Adipose tissue (tissue), 3 donors: ENCODE results near the gene ZC3H12C. TPM values are rescaled to one million over a fixed set of nuclear protein-coding genes. Genes with fewer than 3 reads are reported as not detected.
"Not testable (repeated sequence)": the region's sequence is repeated elsewhere in the genome, so short reads cannot be mapped to it uniquely, and the experiment has no call there.

ENCODE experiments used
- H3K27ac ChIP-seq: one replicate; pipeline ENCODE4 v1.5.1; 2013; ENCODE audit warnings: low read depth, low read length
- WGBS, 3 donors: extraction: QIAGEN DNeasy Blood & Tissue Kit; methylation state at CpG; one replicate each; pipeline ENCODE4 v1.1.7; 2013; 5-methylcytosine and 5-hydroxymethylcytosine counted together
- polyA plus RNA-seq, 3 donors: library from polyadenylated mRNA; stranded (reverse); fragments of 200-250 nt; gene quantifications; one replicate each; pipeline ENCODE4 v1.2.3, GENCODE V29; 2013
- donor health status: healthy with polysubstance abuse.
- donor health status: Bipolar disorder and iron deficiency.
- donor health status: healthy.

ZC3H12C gene
- polyA plus RNA-seq, 3 donors: 1.1 to 3.1 (median 2.2) TPM

DNA sequence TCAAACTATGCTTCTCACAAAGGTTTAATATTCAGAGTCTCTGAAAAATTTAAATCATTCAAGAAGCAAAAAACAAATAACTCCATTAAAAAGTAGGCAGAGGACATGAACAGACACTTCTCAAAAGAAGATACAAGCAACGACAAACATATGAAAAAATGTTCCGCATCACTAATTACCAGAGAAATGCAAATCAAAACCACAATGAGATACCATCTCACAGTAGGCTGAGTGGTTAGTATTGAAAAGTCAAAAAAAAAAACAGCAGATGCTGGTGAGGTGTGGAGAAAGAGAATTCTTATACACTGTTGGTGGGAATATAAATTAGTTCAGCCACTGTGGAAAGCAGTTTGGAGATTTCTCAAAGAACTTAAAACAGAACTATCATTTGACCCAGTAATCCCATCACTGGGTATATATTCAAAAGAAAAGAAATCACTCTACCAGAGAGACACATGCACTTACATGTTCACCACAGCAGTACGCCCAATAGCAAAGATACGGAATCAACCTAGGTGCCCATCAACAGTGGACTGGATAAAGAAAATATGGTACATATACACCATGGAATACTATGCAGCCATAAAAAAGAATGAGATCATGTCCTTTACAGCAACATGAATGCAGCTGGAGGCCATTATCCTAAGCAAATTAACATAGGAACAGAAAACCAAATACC, 99.6 kb downstream of the ZC3H12C start:
- H3K27ac ChIP-seq: not testable (repeated sequence)
- 80 to 93% (median 91%) methylated on average over 4 of the region's 4 CpGs for WGBS, 3 donors

- H3K27ac ChIP-seq: not testable (repeated sequence)
- 56 to 89% (median 62%) methylated on average over 10 of the region's 10 CpGs for WGBS, 3 donors
Observed at GRCh38 chr11:110194211-110194766, 101.1 kb downstream of the ZC3H12C start.

DNA sequence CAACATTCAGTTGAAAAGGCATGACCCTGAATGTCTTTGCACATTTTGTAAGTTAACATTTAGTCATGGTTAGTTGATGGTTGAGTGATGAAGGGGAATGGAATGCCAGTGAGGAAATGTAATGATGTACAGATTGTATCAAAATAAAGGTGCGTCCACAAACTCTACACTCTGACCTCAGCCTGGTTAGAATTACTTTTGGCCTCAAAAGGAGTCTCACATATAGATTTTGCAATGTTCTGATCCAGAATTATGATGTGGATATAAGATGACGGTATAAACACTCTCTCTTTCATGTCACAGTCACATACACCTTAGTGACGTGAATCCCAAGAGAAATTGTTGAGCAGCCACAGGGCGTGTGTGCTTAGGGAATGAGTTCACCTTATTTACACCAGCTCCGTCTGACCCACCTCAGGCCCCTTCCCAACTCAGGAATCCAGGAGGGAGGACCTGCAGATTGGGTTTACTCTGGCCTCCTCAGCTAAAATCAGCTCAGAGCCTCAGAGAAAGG, 103.1 kb downstream of the ZC3H12C start:
- WGBS, 3 donors: 91 to 93% (median 93%) methylated on average over 5 of the region's 5 CpGs
- H3K27ac ChIP-seq: no peak overlapping the region

DNA sequence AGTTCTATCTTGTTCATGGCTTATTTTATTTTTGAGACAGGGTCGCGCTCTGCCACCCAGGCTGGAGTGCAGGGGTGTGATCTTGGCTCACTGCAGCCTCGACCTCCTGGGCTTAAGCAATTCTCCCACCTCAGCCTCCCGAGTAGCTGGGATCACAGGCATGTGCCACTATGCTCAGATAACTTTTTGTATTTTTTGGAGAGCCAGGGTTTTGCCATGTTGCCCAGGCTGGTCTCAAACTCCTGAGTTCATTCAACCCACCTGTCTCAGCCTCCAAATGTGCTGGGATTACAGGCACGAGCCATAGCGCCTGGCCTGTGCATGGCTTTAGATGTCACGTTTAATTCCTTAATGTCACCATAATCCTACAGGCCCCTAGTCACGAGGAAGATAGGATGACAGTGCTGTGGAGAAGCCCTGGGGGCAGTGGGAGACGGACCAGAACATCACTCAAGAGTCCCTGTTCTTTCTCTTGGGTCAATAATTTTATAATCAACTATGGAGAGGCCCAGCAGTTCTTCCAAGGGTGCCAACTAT, 103.8 kb downstream of the ZC3H12C start:
- no peak overlapping the region for H3K27ac ChIP-seq
- 79 to 93% (median 93%) methylated on average over 9 of the region's 9 CpGs for WGBS, 3 donors

DNA sequence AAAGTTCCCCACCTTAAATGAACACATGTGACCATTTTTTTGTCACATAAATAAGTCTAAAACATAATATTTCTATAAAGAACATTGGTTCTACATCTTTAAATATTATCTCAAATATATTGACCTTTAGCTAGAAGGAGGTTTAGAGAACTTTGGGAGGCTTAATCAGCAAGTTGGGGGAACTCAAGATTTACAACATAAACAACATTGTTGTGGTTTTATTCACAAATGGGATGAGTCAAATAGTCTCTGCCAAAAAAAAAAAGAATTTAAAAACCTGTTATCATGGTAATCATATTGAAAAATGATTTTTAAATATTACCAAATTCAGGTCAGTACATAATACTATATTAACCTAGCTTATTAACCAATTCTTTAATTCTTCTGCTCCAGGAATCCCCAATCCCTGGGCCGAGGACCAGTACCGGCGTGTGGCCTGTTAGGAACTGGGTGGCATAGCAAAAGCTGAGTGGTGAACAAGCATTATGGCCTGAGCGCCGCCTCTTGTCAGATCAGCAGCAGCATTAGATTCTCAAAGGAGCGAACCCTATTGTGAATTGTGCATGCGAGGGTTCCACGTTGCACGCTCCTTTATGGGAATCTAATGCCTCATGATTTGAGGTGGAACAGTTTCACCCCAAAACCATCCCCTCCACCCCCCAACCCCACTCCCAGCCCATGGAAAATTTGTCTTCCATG, 105.0 kb downstream of the ZC3H12C start:
- 96 to 97% (median 96%) methylated on average over 9 of the region's 9 CpGs for WGBS, 3 donors
- H3K27ac ChIP-seq: no peak overlapping the region

- no peak overlapping the region for H3K27ac ChIP-seq
- WGBS, 3 donors: 66 to 70% (median 68%) methylated on average over 4 of the region's 4 CpGs
Observed at GRCh38 chr11:110199184-110199981, 106.2 kb downstream of the ZC3H12C start.

DNA sequence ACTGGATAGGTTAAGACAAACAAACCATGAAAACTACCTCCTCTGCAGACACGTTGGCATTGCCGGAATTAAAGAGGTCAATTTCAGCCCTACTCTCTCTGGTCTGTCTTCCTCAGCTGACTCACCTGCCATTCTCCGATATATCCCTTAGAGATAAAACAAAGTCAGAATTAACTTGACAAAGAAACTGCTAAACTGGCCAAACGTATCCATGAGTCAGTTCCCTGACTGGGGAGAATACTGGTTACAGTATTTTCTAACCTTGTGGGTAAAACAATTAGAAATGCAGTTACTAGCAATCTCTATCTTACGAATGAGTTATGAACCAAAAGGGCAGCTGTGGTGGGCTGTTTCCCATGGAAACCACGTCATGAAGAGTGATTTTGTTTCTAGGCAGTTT, 107.0 kb downstream of the ZC3H12C start:
- WGBS, 3 donors: 80 to 87% (median 84%) methylated on average over 6 of the region's 6 CpGs
- H3K27ac ChIP-seq: no peak overlapping the region

- WGBS, 3 donors: 82 to 92% (median 89%) methylated on average over 10 of the region's 10 CpGs
- H3K27ac ChIP-seq: no peak overlapping the region
Observed at GRCh38 chr11:110200836-110201235, 107.6 kb downstream of the ZC3H12C start.

DNA sequence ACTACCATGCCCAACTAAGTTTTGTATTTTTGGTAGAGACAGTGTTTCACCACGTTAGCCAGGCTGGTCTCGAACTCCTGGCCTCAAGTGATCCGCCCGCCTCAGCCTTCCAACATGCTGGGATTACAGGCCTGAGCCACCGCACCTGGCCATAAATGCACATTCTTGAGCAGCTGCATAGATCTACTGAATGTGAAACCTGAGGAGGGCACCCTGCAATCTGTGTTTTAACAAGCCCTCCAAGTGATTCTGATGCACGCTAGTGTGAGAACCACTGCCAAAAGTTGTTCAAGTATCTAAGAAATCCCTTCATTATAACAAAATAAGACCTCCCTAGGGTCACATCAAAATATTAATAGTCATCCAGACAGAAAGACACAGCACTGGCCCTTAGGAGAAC, 113.9 kb downstream of the ZC3H12C start:
- WGBS, 3 donors: 94 to 96% (median 94%) methylated on average over 6 of the region's 6 CpGs
- no peak overlapping the region for H3K27ac ChIP-seq

DNA sequence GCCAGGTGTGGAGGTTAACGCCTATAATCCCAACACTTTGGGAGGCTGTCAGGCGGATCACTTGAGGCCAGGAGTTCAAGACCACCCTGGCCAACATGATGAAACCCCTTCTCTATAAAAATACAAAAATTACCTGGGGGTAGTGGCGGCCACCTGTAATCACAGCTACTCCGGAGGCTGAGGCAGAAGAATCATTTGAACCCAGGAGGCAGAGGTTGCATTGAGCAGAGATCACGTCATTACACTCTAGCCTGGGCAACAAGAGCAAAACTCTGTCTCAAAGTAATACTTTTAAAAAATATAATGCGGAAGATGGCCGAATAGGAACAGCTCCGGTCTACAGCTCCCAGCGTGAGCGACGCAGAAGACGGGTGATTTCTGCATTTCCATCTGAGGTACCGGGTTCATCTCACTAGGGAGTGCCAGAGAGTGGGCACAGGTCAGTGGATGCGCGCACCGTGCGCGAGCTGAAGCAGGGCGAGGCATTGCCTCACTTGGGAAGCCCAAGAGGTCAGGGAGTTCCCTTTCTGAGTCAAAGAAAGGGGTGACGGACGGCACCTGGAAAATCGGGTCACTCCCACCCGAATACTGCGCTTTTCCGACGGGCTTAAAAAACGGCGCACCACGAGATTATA, 115.6 kb downstream of the ZC3H12C start:
- WGBS, 3 donors: 58 to 66% (median 64%) methylated on average over 20 to 25 of the region's 29 CpGs

DNA sequence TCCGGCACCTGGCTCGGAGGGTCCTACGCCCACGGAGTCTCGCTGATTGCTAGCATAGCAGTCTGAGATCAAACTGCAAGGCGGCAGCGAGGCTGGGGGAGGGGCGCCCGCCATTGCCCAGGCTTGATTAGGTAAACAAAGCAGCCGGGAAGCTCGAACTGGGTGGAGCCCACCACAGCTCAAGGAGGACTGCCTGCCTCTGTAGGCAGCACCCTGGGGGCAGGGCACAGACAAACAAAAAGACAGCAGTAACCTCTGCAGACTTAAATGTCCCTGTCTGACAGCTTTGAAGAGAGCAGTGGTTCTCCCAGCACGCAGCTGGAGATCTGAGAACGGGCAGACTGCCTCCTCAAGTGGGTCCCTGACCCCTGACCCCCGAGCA, 116.1 kb downstream of the ZC3H12C start:
- 0 to 38% (median 18%) methylated on average over 2 to 7 of the region's 14 CpGs for WGBS, 3 donors
- H3K27ac ChIP-seq: not testable (repeated sequence)

More for the DNA sequence above, 115.6 kb downstream of the ZC3H12C start:
- not testable (repeated sequence) for H3K27ac ChIP-seq

DNA sequence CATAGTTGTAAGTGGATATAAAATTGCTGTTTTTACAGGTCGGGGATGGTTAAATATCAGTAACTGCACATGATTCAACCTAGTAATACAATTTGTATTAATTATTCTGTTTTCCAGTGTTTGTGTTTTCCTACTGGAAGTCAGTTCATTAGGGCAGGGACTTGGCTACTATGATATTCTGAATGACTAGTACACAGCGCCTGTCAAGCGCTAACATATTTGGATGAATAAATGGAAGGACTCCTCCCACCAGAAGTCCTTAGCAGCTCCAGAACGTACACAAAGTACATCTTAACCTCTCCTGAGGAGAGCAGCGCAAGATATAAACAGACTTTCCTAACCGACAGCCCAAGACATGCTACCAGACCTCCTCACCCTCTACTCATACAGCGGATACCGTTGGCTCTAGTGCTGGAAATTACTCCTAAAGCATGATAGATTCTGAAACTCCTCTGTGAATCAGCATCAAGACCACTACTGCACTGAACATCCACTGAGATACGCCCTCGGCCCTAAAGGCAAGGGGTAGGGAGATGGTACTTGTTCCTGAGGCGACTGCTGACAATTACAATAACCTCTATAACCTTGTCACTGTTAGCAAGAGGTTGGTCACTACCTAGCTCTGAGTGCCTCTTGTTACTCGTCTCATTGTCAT, 124.2 kb downstream of the ZC3H12C start:
- 82 to 87% (median 84%) methylated on average over 12 of the region's 12 CpGs for WGBS, 3 donors
- H3K27ac ChIP-seq: no peak overlapping the region

DNA sequence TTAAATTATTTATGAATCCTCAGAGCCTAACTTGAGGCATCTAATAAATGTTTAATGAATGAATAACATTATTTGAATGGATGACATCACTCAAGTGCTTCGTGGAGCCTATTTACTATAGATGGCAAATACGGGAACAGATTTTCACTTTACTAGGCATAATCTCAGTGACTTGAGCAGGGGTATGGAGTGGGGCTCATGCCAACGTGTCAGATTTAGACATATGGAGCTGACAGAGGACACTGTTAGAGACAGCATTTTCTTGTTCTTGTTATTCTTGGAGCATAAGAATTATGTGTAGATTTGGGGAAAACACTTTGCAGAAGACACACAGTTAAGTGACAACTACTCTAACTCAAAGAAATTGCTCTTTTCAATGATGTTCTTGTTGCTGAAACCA, 124.7 kb downstream of the ZC3H12C start:
- no peak overlapping the region for H3K27ac ChIP-seq
- 56 to 77% (median 76%) methylated on average over 3 of the region's 3 CpGs for WGBS, 3 donors

DNA sequence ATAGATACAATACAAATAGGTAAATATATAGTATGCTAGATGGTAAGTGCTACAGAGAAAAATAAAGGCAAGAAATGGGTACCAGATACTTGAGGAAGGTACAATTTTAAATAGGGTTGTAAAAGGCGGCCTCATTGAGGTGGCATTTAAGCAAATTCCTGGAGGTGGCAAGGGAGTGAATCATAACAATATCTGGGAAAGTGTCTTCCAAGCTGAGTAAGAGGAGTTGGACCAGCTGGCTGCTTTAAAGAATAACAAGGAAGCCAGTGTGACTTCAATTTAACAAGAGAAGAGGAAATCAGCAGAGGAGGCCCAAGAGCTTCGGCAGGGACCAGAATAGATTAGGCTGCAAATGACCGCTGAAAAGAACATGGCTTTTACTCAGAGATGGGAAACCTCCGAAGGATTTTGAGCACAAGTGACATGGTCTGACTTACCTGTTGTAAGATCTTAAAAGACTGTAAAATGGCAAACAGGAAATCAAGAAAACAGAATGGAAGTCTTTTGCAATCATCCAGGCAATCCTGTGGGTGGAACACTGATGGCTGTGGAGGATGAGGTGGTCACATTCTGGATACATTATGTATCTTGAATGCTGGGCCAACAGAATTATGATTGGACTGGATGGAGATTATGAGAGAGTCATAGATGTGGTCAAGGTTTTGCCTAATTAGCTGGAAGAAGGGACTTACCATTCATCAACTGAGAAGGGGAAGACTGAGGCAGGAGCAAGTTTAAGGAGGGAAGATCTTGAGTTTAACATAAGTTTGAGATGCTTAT, 126.0 kb downstream of the ZC3H12C start:
- no peak overlapping the region for H3K27ac ChIP-seq
- WGBS, 3 donors: 96 to 97% (median 97%) methylated on average over 4 of the region's 4 CpGs
